H1 (cell line): ENCODE measurements around the gene TFF3.

Experiments used
- CTCF ChIP-seq, 3 experiments: IDR thresholded peaks; 1 replicate in 2 of 3; 2 replicates in 1 of 3; pipeline versions ENCODE4 v1.5.1 to v1.6.1; 2011; ENCODE audit warnings: low read length in 3 of 3, mild to moderate bottlenecking in 3 of 3, inconsistent platforms in 2 of 3, low read depth in 1 of 3, moderate library complexity in 1 of 3; ENCODE audit not compliant: insufficient read depth in 1 of 3; ENCODE audit errors: control extremely low read depth in 1 of 3
- POLR2A ChIP-seq, 2 experiments: IDR thresholded peaks; 1 replicate in 1 of 2; 2 replicates in 1 of 2; pipeline ENCODE4 v1.6.1; 2011; ENCODE audit warnings: low read depth in 2 of 2, low read length in 2 of 2, mild to moderate bottlenecking in 2 of 2; ENCODE audit errors: control extremely low read depth in 1 of 2
- POLR2AphosphoS5 ChIP-seq: IDR thresholded peaks from 2 replicates; pipeline ENCODE4 v1.6.1; 2011; ENCODE audit warnings: low read depth, low read length
- RFX5 ChIP-seq: IDR thresholded peaks from 2 replicates; pipeline ENCODE4 v1.6.1; 2011; ENCODE audit warnings: low read depth, low read length, improper control_type of control experiment, borderline replicate concordance
- SUZ12 ChIP-seq: fragments of 200-600 bp; sonication (generic); IDR thresholded peaks from 2 replicates; pipeline ENCODE4 v1.6.1; 2012; ENCODE audit warnings: mild to moderate bottlenecking, inconsistent platforms, low read length, moderate library complexity, mixed read lengths
- YY1 ChIP-seq: IDR thresholded peaks from 2 replicates; pipeline ENCODE4 v1.6.1; 2011; ENCODE audit warnings: low read depth, mild to moderate bottlenecking, low read length

GRCh38 chr21:42262831-42263231, 52.4 kb downstream of the TFF3 start:
- TF ChIP-seq RFX5 (no peak), CTCF (IDR thresholded peaks at IDR 0.05; ENCODE audit: control extremely low read depth in 1 of 3, insufficient read depth in 1 of 3, low read depth in 1 of 3, low read length in 3 of 3) (no peak), YY1 (no peak), POLR2AphosphoS5 (no peak), SUZ12 (no peak), POLR2A (IDR thresholded peaks at IDR 0.05; ENCODE audit: control extremely low read depth in 1 of 2, low read depth in 2 of 2, low read length in 2 of 2) (no peak)
